Central memory CD4-positive, alpha-beta T cell (primary cell): ENCODE data around the gene ATG10.
"Not testable (repeated sequence)": the region's sequence is repeated elsewhere in the genome, so short reads cannot be mapped to it uniquely, and the experiment has no call there.

Source experiments
- DNase-seq: peaks from one replicate; pipeline ENCODE4 v3.0.0; 2022

The ATG10 gene

GRCh38 chr5:82139837-82140236 is 168.0 kb downstream of the ATG10 start:
- DNase-seq: not testable (repeated sequence)

- DNase-seq: no peak
Observed at GRCh38 chr5:82142217-82142841, 170.5 kb downstream of the ATG10 start.

GRCh38 chr5:82142928-82143577 is 171.2 kb downstream of the ATG10 start:
- DNase-seq: no peak

- DNase-seq: no peak
Observed at GRCh38 chr5:82147860-82148573, 176.2 kb downstream of the ATG10 start.

- no peak for DNase-seq
Observed at GRCh38 chr5:82149434-82149833, 177.6 kb downstream of the ATG10 start.

- no peak for DNase-seq
Observed at GRCh38 chr5:82150559-82150958, 178.7 kb downstream of the ATG10 start.

GRCh38 chr5:82151204-82151603 is 179.4 kb downstream of the ATG10 start:
- no peak for DNase-seq

- no peak for DNase-seq
Observed at GRCh38 chr5:82151662-82152061, 179.8 kb downstream of the ATG10 start.

- DNase-seq: no peak
Observed at GRCh38 chr5:82152978-82153481, 181.2 kb downstream of the ATG10 start.

- DNase-seq: no peak
Observed at GRCh38 chr5:82154776-82155175, 183.0 kb downstream of the ATG10 start.

GRCh38 chr5:82155305-82155704 is 183.5 kb downstream of the ATG10 start:
- DNase-seq: no peak

- DNase-seq: no peak
Observed at GRCh38 chr5:82156874-82157273, 185.1 kb downstream of the ATG10 start.

- no peak for DNase-seq
Observed at GRCh38 chr5:82158755-82159413, 187.1 kb downstream of the ATG10 start.

- DNase-seq: no peak
Observed at GRCh38 chr5:82160948-82161347, 189.1 kb downstream of the ATG10 start.

- no peak for DNase-seq
Observed at GRCh38 chr5:82162573-82162972, 190.8 kb downstream of the ATG10 start.

GRCh38 chr5:82163452-82164175 is 191.8 kb downstream of the ATG10 start:
- DNase-seq: no peak

- DNase-seq: no peak
Observed at GRCh38 chr5:82164176-82164976, 192.6 kb downstream of the ATG10 start.

GRCh38 chr5:82164977-82165713 is 193.3 kb downstream of the ATG10 start:
- DNase-seq: no peak

GRCh38 chr5:82165740-82166530 is 194.1 kb downstream of the ATG10 start:
- peak; percentile 38 for DNase-seq

- DNase-seq: no peak
Observed at GRCh38 chr5:82167372-82167935, 195.6 kb downstream of the ATG10 start.
